HepG2 (cell line): Measurements from ENCODE around the gene C20orf141. TPM values are rescaled to one million over a fixed set of nuclear protein-coding genes. Genes with fewer than 3 reads are reported as not detected.
A peak's percentile ranks its signal among the peaks of the same experiment; 100 is the strongest.

ENCODE experiments used
- CHD2 ChIP-seq: IDR thresholded peaks from 2 replicates; pipeline ENCODE4 v1.6.1; 2011; ENCODE audit warnings: low read depth, low read length, improper control_type of control experiment
- CSRNP2 ChIP-seq: sonication (generic); formaldehyde crosslinking; conservative IDR thresholded peaks from 2 replicates; pipeline ENCODE4 v1.8.0; 2022; ENCODE audit warnings: low read depth, missing genetic modification reagents
- EP300 ChIP-seq, 3 experiments: sonication (generic) in 1 of 3; formaldehyde crosslinking in 1 of 3; IDR thresholded peaks; 2 replicates each; pipeline versions ENCODE4 v1.5.1 to v1.6.1; 2011 to 2020; ENCODE audit warnings: low read depth in 2 of 3, low read length in 2 of 3, borderline replicate concordance in 1 of 3, improper control_type of control experiment in 1 of 3, mild to moderate bottlenecking in 1 of 3, missing genetic modification reagents in 1 of 3, moderate library complexity in 1 of 3
- ETV6 ChIP-seq: sonication (generic); formaldehyde crosslinking; conservative IDR thresholded peaks from 2 replicates; pipeline ENCODE4 v1.4.0; 2020; ENCODE audit warnings: missing genetic modification reagents
- GATAD2A ChIP-seq: IDR thresholded peaks from 2 replicates; pipeline ENCODE4 v1.6.1; 2016
- GZF1 ChIP-seq: sonication (generic); formaldehyde crosslinking; IDR thresholded peaks from 2 replicates; pipeline ENCODE4 v1.5.1; 2020; ENCODE audit warnings: mild to moderate bottlenecking, missing genetic modification reagents
- KMT2A ChIP-seq: sonication (generic); formaldehyde crosslinking; IDR thresholded peaks from 2 replicates; pipeline ENCODE4 v1.4.0; 2020; ENCODE audit warnings: missing genetic modification reagents
- RFXANK ChIP-seq: IDR thresholded peaks from 2 replicates; pipeline ENCODE4 v1.6.1; 2016
- RNF2 ChIP-seq: fragments of 450-650 bp; conservative IDR thresholded peaks from 2 replicates; pipeline ENCODE4 v1.6.1; 2016; ENCODE audit warnings: low read depth
- SIN3A ChIP-seq: IDR thresholded peaks from 2 replicates; pipeline ENCODE4 v1.6.1; 2011; ENCODE audit warnings: low read depth, mild to moderate bottlenecking, control low read depth, low read length, borderline replicate concordance
- SRSF1 ChIP-seq: fragments of 200-400 bp; formaldehyde crosslinking; optimal IDR thresholded peaks from 2 replicates; pipeline ENCODE3; 2017; ENCODE audit warnings: mild to moderate bottlenecking, low read depth, low read length, moderate library complexity
- SRSF4 ChIP-seq: fragments of 200-400 bp; formaldehyde crosslinking; IDR thresholded peaks from one replicate; pipeline ENCODE4 v1.6.1; 2018; ENCODE audit warnings: mild to moderate bottlenecking, low read depth, low read length, moderate library complexity; ENCODE audit not compliant: poor library complexity, severe bottlenecking
- TEF ChIP-seq: sonication (generic); formaldehyde crosslinking; IDR thresholded peaks from 2 replicates; pipeline ENCODE4 v1.5.0; 2020; ENCODE audit warnings: missing genetic modification reagents
- TFDP2 ChIP-seq: sonication (generic); formaldehyde crosslinking; IDR thresholded peaks from 2 replicates; pipeline ENCODE4 v1.4.0; 2020; ENCODE audit warnings: missing genetic modification reagents
- TOPORS ChIP-seq: sonication (generic); formaldehyde crosslinking; IDR thresholded peaks from 2 replicates; pipeline ENCODE4 v1.8.0; 2023; ENCODE audit warnings: mild to moderate bottlenecking, missing genetic modification reagents
- ZNF101 ChIP-seq: sonication (generic); formaldehyde crosslinking; IDR thresholded peaks from 2 replicates; pipeline ENCODE4 v1.4.0; 2020; ENCODE audit warnings: mild to moderate bottlenecking, low read depth, missing genetic modification reagents, borderline replicate concordance
- ZNF280D ChIP-seq: sonication (generic); formaldehyde crosslinking; IDR thresholded peaks from 2 replicates; pipeline ENCODE4 v1.5.1; 2020; ENCODE audit warnings: mild to moderate bottlenecking, missing genetic modification reagents
- ZNF296 ChIP-seq: sonication (generic); formaldehyde crosslinking; conservative IDR thresholded peaks from 2 replicates; pipeline ENCODE4 v1.5.0; 2020; ENCODE audit warnings: mild to moderate bottlenecking, missing genetic modification reagents
- ZNF326 ChIP-seq: sonication (generic); formaldehyde crosslinking; IDR thresholded peaks from 2 replicates; pipeline ENCODE4 v1.4.0; 2020; ENCODE audit warnings: missing genetic modification reagents, borderline replicate concordance
- ZNF513 ChIP-seq: sonication (generic); formaldehyde crosslinking; conservative IDR thresholded peaks from 2 replicates; pipeline ENCODE4 v1.5.0; 2020; ENCODE audit warnings: missing genetic modification reagents
- ZNF530 ChIP-seq: sonication (generic); formaldehyde crosslinking; IDR thresholded peaks from 2 replicates; pipeline ENCODE4 v1.5.0; 2020; ENCODE audit warnings: low read depth, mild to moderate bottlenecking, missing genetic modification reagents
- ZNF850 ChIP-seq: sonication (generic); formaldehyde crosslinking; conservative IDR thresholded peaks from 2 replicates; pipeline ENCODE4 v1.9.0; 2021; ENCODE audit warnings: mild to moderate bottlenecking, missing genetic modification reagents
- ZNF878 ChIP-seq: sonication (generic); formaldehyde crosslinking; IDR thresholded peaks from 2 replicates; pipeline ENCODE4 v1.8.1; 2023; ENCODE audit warnings: mild to moderate bottlenecking, missing genetic modification reagents, moderate library complexity
- polyA plus RNA-seq, 8 experiments: library from polyadenylated mRNA; depleted of rRNA in 3 of 8; stranded (reverse) in 7 of 8; unstranded in 1 of 8; fragments of >200 nt; fragmentation: Illumina TruSeq in 4 of 8; extraction: Trizol in 4 of 8; gene quantifications; 2 replicates each; pipeline versions ENCODE4 v1.2.1 to v1.2.3, GENCODE V29; 2011 to 2016; ENCODE audit warnings: low read depth in 4 of 8, missing spikeins in 1 of 8, mixed read lengths in 1 of 8; ENCODE audit not compliant: insufficient read depth in 1 of 8
- total RNA-seq, 5 experiments: library from RNA; depleted of rRNA; stranded (reverse); fragments of >200 nt; fragmentation: Illumina TruSeq; extraction: Trizol; gene quantifications; 2 replicates each; pipeline ENCODE4 v1.2.3, GENCODE V29; 2016; ENCODE audit warnings: low read depth in 1 of 5

C20orf141 gene
- total and polyA plus RNA-seq, 2 of the 13 experiments (the other 11 are each of a cell fraction or from before 2014, with no cell fraction given) = not detected

GRCh38 chr20:2835331-2835796, 20.6 kb downstream of the C20orf141 start (continued):
- TF ChIP-seq ZNF280D (CRISPR knock-in tag) (no peak), TFDP2 (CRISPR knock-in tag) (no peak), KMT2A (0 out of 2 replicates have a peak, but pooled peaks have one; percentile 23), ZNF850 (CRISPR knock-in tag) (no peak), ZNF878 (CRISPR knock-in tag) (no peak), SIN3A (no peak), TOPORS (no peak), CSRNP2 (no peak), ETV6 (CRISPR knock-in tag) (no peak), SRSF1 (no peak), TEF (CRISPR knock-in tag) (no peak), GZF1 (no peak), ZNF530 (CRISPR knock-in tag) (no peak), RNF2 (no peak), ZNF326 (CRISPR knock-in tag) (no peak), ZNF101 (CRISPR knock-in tag) (no peak), SRSF4 (no peak), EP300 (IDR thresholded peaks at IDR 0.05; ENCODE audit: low read depth in 2 of 2, low read length in 2 of 2) (no peak), EP300 (CRISPR knock-in tag; IDR thresholded peaks at IDR 0.05; ENCODE audit: borderline replicate concordance) (no peak), ZNF296 (CRISPR knock-in tag) (0 out of 2 replicates have a peak, but pooled peaks have one; percentile 25), RFXANK (CRISPR knock-in tag) (no peak), GATAD2A (CRISPR knock-in tag) (peak; percentile 37; the same call in 1 of the 2 replicates), CHD2 (no peak), ZNF513 (no peak)
